Fibroblast of skin of right biceps (primary cell): ENCODE measurements around the gene QPCT.
"Not testable (repeated sequence)": the region's sequence is repeated elsewhere in the genome, so short reads cannot be mapped to it uniquely, and the experiment has no call there.

Experiments
- DNase-seq: peaks from one replicate; pipeline ENCODE4 v3.0.0-alpha.2; 2013

QPCT gene

DNA sequence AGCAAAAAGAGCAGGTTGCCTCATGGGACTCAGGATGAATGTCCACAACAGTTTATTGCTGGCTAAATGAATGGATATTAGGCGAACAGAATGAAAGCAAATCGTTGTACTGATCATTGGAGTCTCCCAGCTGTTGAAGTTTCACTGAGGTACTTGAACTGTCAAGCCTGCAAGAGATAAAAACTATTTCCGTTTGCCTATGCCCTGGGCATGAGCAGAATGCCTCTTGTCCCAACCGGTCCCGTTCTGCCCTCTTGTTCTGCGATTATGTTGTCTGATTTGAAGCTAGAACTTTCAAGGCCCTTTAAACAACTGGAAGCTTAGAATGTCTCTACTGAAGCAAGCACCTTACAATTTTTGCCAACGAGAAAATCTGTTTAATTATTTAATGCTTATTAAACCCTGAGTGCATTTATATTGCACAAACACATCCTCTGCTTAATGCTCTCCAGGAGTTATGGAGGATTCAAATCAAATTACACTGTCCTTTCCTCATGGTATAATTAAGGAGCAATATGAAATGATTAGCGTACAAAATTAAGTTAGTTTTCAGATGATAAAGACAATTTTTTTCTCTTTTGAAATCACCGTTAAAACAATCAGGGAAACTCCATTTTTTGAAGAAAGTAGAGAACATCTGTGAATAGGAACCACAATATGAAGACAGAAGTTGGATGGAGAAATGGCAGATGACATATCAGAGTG lies 17.7 kb downstream of the QPCT start:
- no peak for DNase-seq

GRCh38 chr2:37364351-37364750 lies 19.9 kb downstream of the QPCT start:
- DNase-seq, result no peak

- no peak for DNase-seq
Measured at GRCh38 chr2:37365669-37366068, 21.2 kb downstream of the QPCT start.

GRCh38 chr2:37366773-37367172 lies 22.3 kb downstream of the QPCT start:
- no peak for DNase-seq

DNA sequence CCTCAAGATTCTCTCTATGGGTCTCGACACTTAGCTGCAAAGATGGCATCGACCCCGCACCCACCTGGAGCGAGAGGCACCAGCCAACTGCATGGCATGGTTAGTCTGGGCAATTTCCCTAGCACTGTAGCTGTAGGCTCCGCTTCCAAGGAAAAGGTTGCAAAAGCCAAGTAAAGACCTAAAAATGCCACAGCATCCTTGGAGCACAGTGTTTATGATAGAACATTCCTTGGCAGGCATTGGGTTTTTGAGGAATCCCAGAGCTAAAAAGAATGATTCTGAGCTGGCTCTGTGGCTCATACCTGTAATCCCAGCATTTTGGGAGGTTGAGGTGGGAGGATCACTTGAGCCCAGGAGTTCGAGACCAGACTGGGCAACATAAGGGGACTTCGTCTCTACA lies 22.9 kb downstream of the QPCT start:
- no peak for DNase-seq

DNA sequence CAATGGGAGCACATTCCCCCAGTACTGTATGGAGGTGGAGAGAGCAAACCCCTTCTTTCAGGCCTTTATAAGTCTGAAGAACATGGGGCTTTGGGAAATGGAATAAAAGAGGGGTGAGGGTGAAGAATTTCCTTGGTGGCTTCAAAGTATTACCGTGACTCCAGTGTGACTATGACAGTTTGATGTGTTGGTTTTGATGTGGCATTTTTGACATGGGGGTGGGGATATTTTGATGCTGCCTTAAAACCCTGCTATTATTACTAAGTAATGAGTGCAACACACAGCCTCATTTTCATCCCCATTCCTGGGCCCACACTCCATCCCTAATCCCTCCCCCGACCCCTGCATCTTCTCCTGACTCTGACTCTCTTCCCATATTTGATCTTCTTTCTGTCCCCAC lies 23.6 kb downstream of the QPCT start:
- DNase-seq, result no peak

GRCh38 chr2:37370666-37371065 lies 26.2 kb downstream of the QPCT start:
- no peak for DNase-seq

GRCh38 chr2:37372000-37372399 lies 27.6 kb downstream of the QPCT start:
- no peak for DNase-seq

DNA sequence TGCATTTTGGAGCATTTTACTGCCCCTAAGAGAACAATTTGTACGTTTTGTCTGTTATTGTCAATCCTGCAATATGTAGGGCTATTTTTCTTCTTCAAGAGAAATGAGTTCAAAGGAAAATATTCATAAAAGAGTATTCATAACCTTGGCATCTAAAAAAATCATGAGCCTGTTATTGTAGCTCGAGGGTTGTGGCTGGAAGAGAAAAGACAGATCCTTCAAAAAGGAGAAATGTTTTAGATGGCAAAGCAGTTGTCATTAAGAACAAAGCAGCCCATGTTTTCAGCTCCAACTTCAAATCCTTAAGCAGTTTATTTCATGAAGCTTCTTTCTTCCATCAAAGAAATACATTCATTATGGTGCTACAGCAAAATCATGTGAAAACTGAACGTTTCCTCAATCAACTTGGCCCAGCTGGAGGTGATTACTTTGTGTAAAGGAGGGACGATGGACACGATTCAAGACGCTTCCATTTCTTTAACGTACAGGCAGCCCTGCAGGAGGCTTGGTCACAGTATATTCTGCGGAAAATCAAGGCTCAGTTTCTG lies 31.4 kb downstream of the QPCT start:
- DNase-seq, result no peak

GRCh38 chr2:37376421-37377186 lies 32.2 kb downstream of the QPCT start:
- peak; percentile 93 for DNase-seq

DNA sequence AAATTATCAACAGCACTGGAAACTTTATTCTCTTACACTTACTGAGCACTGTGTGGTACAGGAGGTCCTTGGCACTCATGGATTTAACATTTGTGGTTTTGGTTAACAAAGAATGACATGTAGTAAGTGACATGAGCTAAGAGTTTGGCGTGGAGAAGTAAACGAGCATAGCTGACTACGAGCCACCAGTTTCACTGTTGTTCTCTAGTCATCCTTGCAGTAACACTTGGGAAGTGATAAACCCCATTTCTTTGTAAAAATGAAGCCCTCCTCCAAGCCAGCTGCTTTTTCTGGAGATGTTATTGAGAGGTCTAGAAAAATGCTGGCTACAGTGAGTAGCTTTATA lies 32.7 kb downstream of the QPCT start:
- peak; percentile 67 for DNase-seq

DNA sequence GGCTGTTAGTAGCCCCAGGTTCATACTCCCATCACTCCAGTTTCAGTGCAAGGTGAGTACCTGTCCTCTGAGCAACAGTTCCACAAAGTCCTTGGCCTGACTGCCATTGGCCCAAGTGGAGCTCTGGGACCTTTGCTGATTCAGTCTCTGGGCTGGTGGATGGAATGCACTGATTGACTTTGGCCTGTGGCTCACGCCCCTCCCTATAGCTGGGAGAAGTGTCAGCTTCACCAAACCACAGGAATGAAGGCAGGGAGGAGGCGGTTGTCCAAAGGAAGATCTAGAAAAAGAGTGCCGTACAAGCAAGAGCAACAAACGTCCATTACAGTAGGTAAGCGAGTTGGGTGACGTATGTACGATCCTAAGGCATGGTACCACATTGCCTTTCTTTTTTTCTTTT lies 34.0 kb downstream of the QPCT start:
- peak; percentile 87 for DNase-seq

- no peak for DNase-seq
Measured at GRCh38 chr2:37379881-37380296, 35.5 kb downstream of the QPCT start.

DNA sequence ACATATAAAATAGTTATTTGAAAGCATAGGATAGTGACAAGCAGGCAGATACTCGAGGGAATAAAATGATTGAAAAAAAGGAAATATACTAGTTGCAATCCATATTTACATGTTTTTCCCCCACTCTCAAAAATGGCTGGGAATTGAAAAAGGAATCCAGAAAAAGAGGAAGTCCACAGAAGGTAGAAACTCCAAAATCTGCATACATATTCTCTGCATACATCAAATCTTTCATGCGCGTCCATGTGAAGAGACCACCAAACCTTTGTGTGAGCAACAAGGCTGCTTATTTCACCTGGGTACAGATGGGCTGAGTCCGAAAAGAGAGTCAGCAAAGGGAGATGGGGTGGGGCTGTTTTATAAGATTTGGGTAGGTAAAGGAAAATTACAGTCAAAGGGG lies 36.4 kb downstream of the QPCT start:
- DNase-seq, result not testable (repeated sequence)

DNA sequence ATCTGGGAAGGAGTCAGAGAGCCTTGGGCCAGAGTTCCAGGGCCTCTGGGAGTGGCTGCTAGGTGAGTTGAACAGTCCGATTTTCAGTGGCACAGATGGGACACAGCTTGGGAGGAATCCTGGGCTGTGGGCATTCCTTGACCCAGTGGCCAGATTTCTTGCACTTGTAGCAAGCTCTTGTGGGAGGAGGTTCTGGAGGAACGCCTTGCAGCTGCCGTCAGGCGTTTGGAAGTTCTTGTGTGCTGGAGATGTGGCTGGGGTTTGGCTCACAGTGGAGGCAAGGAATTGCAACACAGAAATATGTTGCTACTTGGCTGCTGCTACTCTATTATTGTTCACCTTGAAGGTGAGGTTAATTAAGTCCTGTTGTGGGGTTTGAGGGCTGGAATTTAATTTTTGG lies 39.8 kb downstream of the QPCT start:
- not testable (repeated sequence) for DNase-seq

GRCh38 chr2:37387148-37387835 lies 42.9 kb downstream of the QPCT start:
- DNase-seq, result peak; percentile 80

DNA sequence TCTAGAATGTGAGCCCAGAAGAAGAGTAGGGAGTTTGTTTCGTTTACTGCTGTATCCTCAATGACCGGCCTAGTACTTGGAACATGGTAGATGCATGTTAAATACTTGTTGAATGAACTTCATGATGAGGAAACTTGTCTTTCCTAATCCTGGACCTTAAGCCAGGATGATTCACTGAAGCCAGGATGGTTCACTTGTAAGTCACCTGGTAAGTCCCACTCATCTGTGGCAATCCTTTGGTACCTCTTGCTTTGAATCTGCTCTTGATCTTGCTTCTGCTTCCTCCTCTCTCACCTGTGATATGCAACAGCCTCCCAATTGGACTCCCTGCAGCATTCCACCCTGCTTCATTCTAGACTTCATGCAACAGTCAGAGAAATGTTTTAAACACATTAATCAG lies 43.6 kb downstream of the QPCT start:
- DNase-seq, result peak; percentile 75

DNA sequence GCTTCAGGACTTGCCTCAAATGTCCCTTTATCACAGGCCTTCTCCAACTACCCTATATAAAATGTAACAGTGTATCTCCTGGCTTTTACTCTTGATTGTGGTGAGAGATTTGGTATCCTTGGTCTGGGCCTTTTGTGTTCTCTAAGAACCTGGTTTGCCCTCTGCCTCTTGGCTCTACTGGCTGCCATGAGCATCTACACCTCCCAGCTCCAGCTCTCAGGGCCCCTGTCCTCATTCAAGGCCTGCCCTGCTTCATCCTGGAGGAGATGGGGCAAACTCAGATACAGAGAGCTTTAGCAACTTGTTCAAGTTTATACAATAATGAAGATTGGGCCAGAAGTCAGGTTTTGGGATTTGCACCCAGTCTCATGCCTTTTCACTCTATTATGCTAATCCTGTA lies 45.0 kb downstream of the QPCT start:
- DNase-seq, result no peak

DNA sequence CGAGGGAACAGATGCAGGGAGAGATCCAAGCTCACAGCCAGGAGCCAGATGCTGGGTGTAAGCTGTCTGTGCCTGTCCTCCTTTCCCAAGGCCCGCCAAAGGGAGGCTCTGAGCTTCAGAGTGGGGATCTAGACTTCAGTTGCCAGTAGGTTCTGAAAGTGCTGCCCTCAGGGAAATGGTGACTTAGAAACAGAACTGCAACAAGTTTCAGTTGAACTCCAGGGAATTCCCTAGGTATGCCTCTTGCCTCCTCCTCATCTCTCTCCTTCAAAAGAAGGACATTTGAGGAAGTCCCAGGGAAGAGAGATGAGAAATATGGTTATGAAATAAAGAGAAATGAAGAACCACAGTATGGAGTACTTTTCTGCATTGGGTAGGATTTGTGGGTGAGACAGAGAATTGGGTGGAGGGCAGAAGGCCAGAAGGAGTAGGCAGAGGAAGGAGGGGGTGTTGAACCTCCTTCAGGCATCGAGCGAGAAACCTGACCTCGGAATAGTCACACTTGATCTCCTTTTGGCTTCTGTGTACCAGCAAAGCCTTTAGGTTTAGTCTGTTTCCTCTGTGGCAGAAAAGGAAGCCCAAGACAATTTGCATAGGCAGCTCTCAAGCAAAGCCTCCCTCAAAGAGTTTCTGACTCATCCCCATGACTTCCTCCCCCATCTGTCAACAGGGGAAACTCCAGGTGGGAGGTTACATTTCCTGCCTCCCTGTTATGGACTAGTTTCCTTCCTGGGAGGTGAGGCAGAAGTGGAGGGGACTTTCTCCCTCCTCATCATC lies 45.7 kb downstream of the QPCT start:
- peak; percentile 91 for DNase-seq

DNA sequence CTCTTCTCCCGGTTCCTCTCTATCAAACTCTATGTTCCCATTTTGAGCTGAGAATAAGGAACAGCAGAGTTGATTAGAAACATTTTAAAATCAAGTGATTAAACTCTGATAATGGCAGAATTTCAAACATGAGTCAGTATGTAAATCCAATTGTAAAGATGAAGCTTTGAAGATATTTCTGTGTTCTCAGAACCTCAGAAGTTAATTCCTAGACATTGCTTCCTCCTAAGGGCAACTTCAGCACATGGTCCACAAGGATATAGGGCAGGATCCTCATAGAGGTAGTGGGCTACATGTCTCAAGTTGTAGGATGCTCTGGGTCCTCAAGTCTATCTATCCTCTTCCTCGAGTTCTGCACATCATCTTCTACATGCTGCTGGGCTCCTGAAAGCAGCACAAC lies 46.3 kb downstream of the QPCT start:
- no peak for DNase-seq

GRCh38 chr2:37391711-37392110 lies 47.3 kb downstream of the QPCT start:
- no peak for DNase-seq

GRCh38 chr2:37392428-37392827 lies 48.0 kb downstream of the QPCT start:
- DNase-seq, result no peak

- no peak for DNase-seq
Measured at GRCh38 chr2:37394263-37394662, 49.8 kb downstream of the QPCT start.
